Stimulated activated CD8-positive, alpha-beta memory T cell treated with anti-CD3 and anti-CD28 coated beads, Interleukin-7, amount 100 ng/mL, for 48 hours (primary cell): ENCODE results near the gene SSH2.

Experiments used
- DNase-seq, 2 donors: peaks; one replicate each; pipeline ENCODE4 v3.0.0-alpha.2; 2020; ENCODE audit warnings: low read depth in 1 of 2; ENCODE audit errors: extremely low read depth in 1 of 2

SSH2 gene

GRCh38 chr17:29594519-29595090 lies 335.4 kb downstream of the SSH2 start:
- DNase-seq: no peak

- no peak for DNase-seq
Observed at GRCh38 chr17:29593591-29594518, 336.2 kb downstream of the SSH2 start.

- DNase-seq: no peak
Observed at GRCh38 chr17:29592850-29593551, 337.0 kb downstream of the SSH2 start, which contains the start of gene ANKRD13B. Gene ANKRD13B (plus strand): TSS chr17:29593132. CDS start chr17:29593622, 490 bp downstream.

- peak in 1 of 2 donors; percentile 75 for DNase-seq
Observed at GRCh38 chr17:29591737-29592608, 338.1 kb downstream of the SSH2 start.

GRCh38 chr17:29591146-29591736 lies 338.8 kb downstream of the SSH2 start:
- DNase-seq: no peak

GRCh38 chr17:29590411-29591145 lies 339.4 kb downstream of the SSH2 start:
- DNase-seq: no peak

- peak in 1 of 2 donors; percentile 78 for DNase-seq
Observed at GRCh38 chr17:29589524-29590410, 340.3 kb downstream of the SSH2 start, which contains the start of gene GIT1. Gene GIT1 (minus strand): TSS chr17:29589648. CDS start chr17:29589378, 270 bp downstream.

- no peak for DNase-seq
Observed at GRCh38 chr17:29588562-29589411, 341.2 kb downstream of the SSH2 start.

GRCh38 chr17:29588017-29588561 lies 341.9 kb downstream of the SSH2 start:
- DNase-seq: no peak

- no peak for DNase-seq
Observed at GRCh38 chr17:29587591-29587990, 342.4 kb downstream of the SSH2 start.

- DNase-seq: no peak
Observed at GRCh38 chr17:29586676-29587469, 343.2 kb downstream of the SSH2 start.

- DNase-seq: no peak
Observed at GRCh38 chr17:29585080-29585751, 344.8 kb downstream of the SSH2 start.

GRCh38 chr17:29584452-29585079 lies 345.5 kb downstream of the SSH2 start:
- DNase-seq: no peak

GRCh38 chr17:29583324-29584248 lies 346.4 kb downstream of the SSH2 start:
- no peak for DNase-seq
